ENCODE measurements around the gene AKT3.

AKT3 gene

GRCh38 chr1:243739335-243740003, 110.6 kb downstream of the AKT3 start:
- TF ChIP-seq, protein P1, sequence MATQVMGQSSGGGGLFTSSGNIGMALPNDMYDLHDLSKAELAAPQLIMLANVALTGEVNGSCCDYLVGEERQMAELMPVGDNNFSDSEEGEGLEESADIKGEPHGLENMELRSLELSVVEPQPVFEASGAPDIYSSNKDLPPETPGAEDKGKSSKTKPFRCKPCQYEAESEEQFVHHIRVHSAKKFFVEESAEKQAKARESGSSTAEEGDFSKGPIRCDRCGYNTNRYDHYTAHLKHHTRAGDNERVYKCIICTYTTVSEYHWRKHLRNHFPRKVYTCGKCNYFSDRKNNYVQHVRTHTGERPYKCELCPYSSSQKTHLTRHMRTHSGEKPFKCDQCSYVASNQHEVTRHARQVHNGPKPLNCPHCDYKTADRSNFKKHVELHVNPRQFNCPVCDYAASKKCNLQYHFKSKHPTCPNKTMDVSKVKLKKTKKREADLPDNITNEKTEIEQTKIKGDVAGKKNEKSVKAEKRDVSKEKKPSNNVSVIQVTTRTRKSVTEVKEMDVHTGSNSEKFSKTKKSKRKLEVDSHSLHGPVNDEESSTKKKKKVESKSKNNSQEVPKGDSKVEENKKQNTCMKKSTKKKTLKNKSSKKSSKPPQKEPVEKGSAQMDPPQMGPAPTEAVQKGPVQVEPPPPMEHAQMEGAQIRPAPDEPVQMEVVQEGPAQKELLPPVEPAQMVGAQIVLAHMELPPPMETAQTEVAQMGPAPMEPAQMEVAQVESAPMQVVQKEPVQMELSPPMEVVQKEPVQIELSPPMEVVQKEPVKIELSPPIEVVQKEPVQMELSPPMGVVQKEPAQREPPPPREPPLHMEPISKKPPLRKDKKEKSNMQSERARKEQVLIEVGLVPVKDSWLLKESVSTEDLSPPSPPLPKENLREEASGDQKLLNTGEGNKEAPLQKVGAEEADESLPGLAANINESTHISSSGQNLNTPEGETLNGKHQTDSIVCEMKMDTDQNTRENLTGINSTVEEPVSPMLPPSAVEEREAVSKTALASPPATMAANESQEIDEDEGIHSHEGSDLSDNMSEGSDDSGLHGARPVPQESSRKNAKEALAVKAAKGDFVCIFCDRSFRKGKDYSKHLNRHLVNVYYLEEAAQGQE (IDR thresholded peaks at IDR 0.05; ENCODE audit: low read depth) = no peak
- no peak for TF ChIP-seq CREB1 (IDR thresholded peaks at IDR 0.05; ENCODE audit: low read depth)
- no peak for TF ChIP-seq RAD21 (IDR thresholded peaks at IDR 0.05; ENCODE audit: low read depth)
- TF ChIP-seq TCF12 (IDR thresholded peaks at IDR 0.05; ENCODE audit: low read depth) = no peak
- no peak for TF ChIP-seq NFIC (IDR thresholded peaks at IDR 0.05)
- TF ChIP-seq TEAD4 (IDR thresholded peaks at IDR 0.05) = no peak
- TF ChIP-seq FOXM1 (IDR thresholded peaks at IDR 0.05; ENCODE audit: borderline replicate concordance, low read depth) = no peak
- TF ChIP-seq MAX (IDR thresholded peaks at IDR 0.05) = no peak
- no peak for TF ChIP-seq ZBTB7A (IDR thresholded peaks at IDR 0.05; ENCODE audit: low read depth)
- no peak for TF ChIP-seq EP300 (IDR thresholded peaks at IDR 0.05; ENCODE audit: borderline replicate concordance)

- TF ChIP-seq YY1 (IDR thresholded peaks at IDR 0.05; ENCODE audit: low read depth) (no peak), TCF12 (IDR thresholded peaks at IDR 0.05; ENCODE audit: low read depth) (no peak), NFIC (IDR thresholded peaks at IDR 0.05) (no peak), CREB1 (IDR thresholded peaks at IDR 0.05; ENCODE audit: low read depth) (no peak), FOXM1 (IDR thresholded peaks at IDR 0.05; ENCODE audit: borderline replicate concordance, low read depth) (no peak)
These were observed 112.0 kb downstream of the AKT3 start for GRCh38 chr1:243738020-243738419.

GRCh38 chr1:243735457-243735856, 114.6 kb downstream of the AKT3 start:
- TF ChIP-seq TEAD4 (IDR thresholded peaks at IDR 0.05) = no peak
- TF ChIP-seq, protein P1 (IDR thresholded peaks at IDR 0.05; ENCODE audit: low read depth) = no peak
- TF ChIP-seq USF1 (IDR thresholded peaks at IDR 0.05) = no peak
- no peak for TF ChIP-seq CEBPB (IDR thresholded peaks at IDR 0.05)
- TF ChIP-seq TCF12 (IDR thresholded peaks at IDR 0.05; ENCODE audit: low read depth) = no peak
- no peak for TF ChIP-seq EGR1 (IDR thresholded peaks at IDR 0.05)
- TF ChIP-seq NFIC (IDR thresholded peaks at IDR 0.05) = no peak
- no peak for TF ChIP-seq RAD21 (IDR thresholded peaks at IDR 0.05; ENCODE audit: low read depth)
- no peak for TF ChIP-seq CREB1 (IDR thresholded peaks at IDR 0.05; ENCODE audit: low read depth)
- no peak for TF ChIP-seq MAX (IDR thresholded peaks at IDR 0.05)
- no peak for TF ChIP-seq ZBTB7A (IDR thresholded peaks at IDR 0.05; ENCODE audit: low read depth)

DNA sequence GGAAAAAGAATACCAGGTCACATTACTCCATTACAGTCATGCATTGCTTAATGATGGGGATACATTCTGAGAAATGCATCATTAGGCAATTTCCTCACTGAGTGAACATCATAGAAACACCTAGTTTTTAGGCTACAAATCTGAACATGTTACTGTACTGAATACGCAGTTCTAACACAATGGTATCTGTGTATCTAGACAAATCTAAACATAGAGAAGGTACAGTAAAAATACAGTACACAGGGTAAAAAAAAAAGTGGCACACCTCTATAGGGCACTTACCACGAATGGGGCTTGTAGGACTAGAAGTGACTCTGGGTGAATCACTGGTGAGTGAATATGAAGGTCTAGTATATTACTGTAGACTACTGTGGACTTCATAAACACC, 115.7 kb downstream of the AKT3 start:
- TF ChIP-seq FOXM1 (IDR thresholded peaks at IDR 0.05; ENCODE audit: borderline replicate concordance, low read depth) (no peak), EP300 (IDR thresholded peaks at IDR 0.05; ENCODE audit: borderline replicate concordance) (no peak), NFIC (IDR thresholded peaks at IDR 0.05) (no peak), TEAD4 (IDR thresholded peaks at IDR 0.05) (no peak), CREB1 (IDR thresholded peaks at IDR 0.05; ENCODE audit: low read depth) (no peak)

DNA sequence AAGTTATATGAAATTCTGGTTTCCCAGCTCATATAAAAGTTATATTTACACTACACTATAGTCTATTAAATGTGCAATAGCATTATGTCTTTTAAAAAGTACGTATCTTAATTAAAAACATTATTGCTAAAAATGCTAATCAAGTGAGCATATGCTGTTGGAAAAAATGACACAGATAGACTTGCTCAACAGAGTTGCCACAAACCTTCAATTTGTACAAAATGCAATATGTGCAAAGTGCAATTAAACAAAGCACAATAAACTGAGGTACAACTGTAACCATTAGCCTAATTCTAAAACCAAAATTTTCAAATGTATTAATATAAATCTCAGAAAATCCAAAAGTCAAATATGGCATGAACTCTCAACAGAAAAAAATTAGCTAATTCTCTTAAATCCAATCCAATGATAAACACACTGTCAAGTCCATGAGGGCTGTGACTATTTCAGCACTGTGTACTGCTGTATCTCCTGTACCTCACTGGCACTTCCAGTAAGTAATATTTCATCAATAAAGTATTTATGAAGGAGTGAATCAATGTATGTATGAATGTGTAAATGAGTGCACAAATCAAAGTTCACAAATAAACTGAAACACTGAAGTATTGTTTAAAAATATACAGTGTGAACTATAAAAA, 116.3 kb downstream of the AKT3 start:
- TF ChIP-seq MAX (IDR thresholded peaks at IDR 0.05) (no peak), CEBPB (IDR thresholded peaks at IDR 0.05) (no peak), USF1 (IDR thresholded peaks at IDR 0.05) (no peak), ZBTB7A (IDR thresholded peaks at IDR 0.05; ENCODE audit: low read depth) (no peak), YY1 (IDR thresholded peaks at IDR 0.05; ENCODE audit: low read depth) (no peak), EP300 (IDR thresholded peaks at IDR 0.05; ENCODE audit: borderline replicate concordance) (no peak), NFIC (IDR thresholded peaks at IDR 0.05) (no peak), TAF1 (IDR thresholded peaks at IDR 0.05; ENCODE audit: low read depth) (no peak), FOXM1 (IDR thresholded peaks at IDR 0.05; ENCODE audit: borderline replicate concordance, low read depth) (no peak)
- TF ChIP-seq, protein P1 (IDR thresholded peaks at IDR 0.05; ENCODE audit: low read depth) = no peak
